ENCODE measurements around the gene PAM. TPM values are rescaled to one million over a fixed set of nuclear protein-coding genes. Genes with fewer than 3 reads are reported as not detected.

PAM gene
- total RNA-seq, 1 experiment from 2014 or later: 60.3 TPM

- intact Hi-C loops (cut with micrococcal nuclease): no loop called here
- no TSS peak for BruUV-seq (replicated peaks)
- Mint-ChIP-seq H3K9me3 (ENCODE audit: unreplicated experiment) (no peaks in the 10 kb centered on the region), H3K36me3 (ENCODE audit: insufficient read depth, unreplicated experiment) (no peaks in the 10 kb centered on the region), H3K4me3 (ENCODE audit: unreplicated experiment) (no peak overlapping the region), H3K27ac (ENCODE audit: low read depth, unreplicated experiment) (peak overlapping the region; percentile 54), H3K27me3 (ENCODE audit: insufficient read depth, unreplicated experiment) (no peaks in the 10 kb centered on the region), H3K4me1 (ENCODE audit: insufficient read depth, unreplicated experiment) (no peaks in the 10 kb centered on the region)
- CTCF ChIA-PET: no interaction called here
- POLR2A ChIA-PET: no interaction called here
- no peak for TF ChIP-seq CTCF (IDR thresholded peaks at IDR 0.05; ENCODE audit: unreplicated experiment)
- DNase-seq (ENCODE audit: unreplicated experiment): no peak
Measured at GRCh38 chr5:103005276-103005675, 250.2 kb downstream of the PAM start.

DNA sequence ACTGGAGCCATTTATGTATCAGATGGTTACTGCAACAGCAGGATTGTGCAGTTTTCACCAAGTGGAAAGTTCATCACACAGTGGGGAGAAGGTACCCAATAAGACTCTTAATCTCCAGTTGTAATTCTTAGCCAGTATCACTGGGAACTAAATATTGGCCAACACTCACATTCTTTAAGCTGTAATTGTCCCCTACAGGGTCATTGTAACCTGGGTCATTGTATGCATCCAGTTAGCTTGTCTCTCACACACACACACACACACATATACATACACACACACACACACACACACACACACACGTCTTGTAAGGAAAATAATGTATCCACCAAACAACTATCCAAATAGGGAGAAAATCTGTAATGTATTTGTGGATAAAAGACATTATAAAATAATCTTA lies 251.8 kb downstream of the PAM start:
- POLR2A ChIA-PET: no interaction called here
- Mint-ChIP-seq H3K4me1 (ENCODE audit: insufficient read depth, unreplicated experiment) (no peaks in the 10 kb centered on the region), H3K27me3 (ENCODE audit: insufficient read depth, unreplicated experiment) (no peaks in the 10 kb centered on the region), H3K27ac (ENCODE audit: low read depth, unreplicated experiment) (no peak overlapping the region), H3K36me3 (ENCODE audit: insufficient read depth, unreplicated experiment) (no peaks in the 10 kb centered on the region), H3K9me3 (ENCODE audit: unreplicated experiment) (no peaks in the 10 kb centered on the region), H3K4me3 (ENCODE audit: unreplicated experiment) (no peak overlapping the region)
- TF ChIP-seq CTCF (IDR thresholded peaks at IDR 0.05; ENCODE audit: unreplicated experiment): no peak
- no peak for DNase-seq (ENCODE audit: unreplicated experiment)
- BruUV-seq (replicated peaks): no TSS peak
- CTCF ChIA-PET: interaction anchor here (0.8 to 1.5 kb wide), 2 partner anchors 64 to 227 kb away, joined by 3 to 5 read pairs; no protein-coding TSS in a partner anchor
- intact Hi-C loops (cut with micrococcal nuclease): no loop called here

DNA sequence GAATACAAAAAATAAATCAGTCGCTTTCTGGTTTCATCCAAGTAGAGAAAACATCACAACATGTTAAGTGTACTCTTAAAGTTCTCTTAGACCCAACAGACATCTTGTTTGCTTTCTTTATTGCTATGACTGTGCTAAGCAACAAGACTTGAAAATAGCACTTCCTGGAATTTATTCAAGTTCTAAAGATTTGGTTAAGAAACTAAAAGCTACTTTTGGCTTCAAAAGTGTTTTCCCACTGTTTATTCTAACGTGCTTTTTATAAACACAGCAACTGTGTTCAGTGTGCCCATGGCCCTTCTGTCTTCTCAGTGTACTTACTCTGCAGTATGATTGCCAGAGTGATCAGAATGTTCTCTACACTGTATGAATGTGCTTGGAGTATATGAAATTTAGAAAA lies 255.1 kb downstream of the PAM start:
- CTCF ChIA-PET: no interaction called here
- no peak for TF ChIP-seq CTCF (IDR thresholded peaks at IDR 0.05; ENCODE audit: unreplicated experiment)
- intact Hi-C loops (cut with micrococcal nuclease): no loop called here
- no peak for DNase-seq (ENCODE audit: unreplicated experiment)
- POLR2A ChIA-PET: no interaction called here
- Mint-ChIP-seq H3K27me3 (ENCODE audit: insufficient read depth, unreplicated experiment) (no peaks in the 10 kb centered on the region), H3K36me3 (ENCODE audit: insufficient read depth, unreplicated experiment) (no peaks in the 10 kb centered on the region), H3K27ac (ENCODE audit: low read depth, unreplicated experiment) (no peak overlapping the region), H3K9me3 (ENCODE audit: unreplicated experiment) (no peaks in the 10 kb centered on the region), H3K4me1 (ENCODE audit: insufficient read depth, unreplicated experiment) (no peaks in the 10 kb centered on the region), H3K4me3 (ENCODE audit: unreplicated experiment) (no peak overlapping the region)
- BruUV-seq (replicated peaks): no TSS peak

DNA sequence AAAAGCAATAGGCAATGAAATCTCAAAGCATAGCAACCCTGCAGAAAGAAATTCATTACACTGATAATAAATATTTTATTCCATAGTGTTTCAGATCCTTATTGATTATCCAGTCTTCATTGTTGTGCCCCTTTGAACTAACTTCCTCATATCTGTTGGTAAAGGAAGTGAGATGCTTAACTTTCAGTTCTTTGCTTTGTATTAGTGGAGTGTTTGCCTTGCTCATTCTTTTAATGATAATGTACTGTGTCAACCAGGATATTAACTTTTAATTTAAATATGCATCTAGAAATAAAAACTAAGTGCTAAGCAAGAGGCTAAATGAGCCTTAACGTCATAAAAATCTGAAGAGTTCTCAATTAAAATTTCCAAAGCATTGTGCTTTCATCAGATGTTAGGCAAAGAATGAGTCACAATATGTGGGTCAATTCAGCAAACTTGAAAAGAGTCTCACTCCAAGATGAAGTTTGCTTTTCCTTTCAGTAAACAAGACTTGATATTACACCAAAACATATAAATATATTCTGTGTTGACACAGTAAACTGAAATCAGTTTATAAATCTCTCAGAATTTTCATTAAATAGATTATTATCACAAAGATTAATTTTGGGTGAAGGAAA lies 258.9 kb downstream of the PAM start:
- intact Hi-C loops (cut with micrococcal nuclease): no loop called here
- no TSS peak for BruUV-seq (replicated peaks)
- Mint-ChIP-seq H3K27me3 (ENCODE audit: insufficient read depth, unreplicated experiment) (no peaks in the 10 kb centered on the region), H3K27ac (ENCODE audit: low read depth, unreplicated experiment) (no peak overlapping the region), H3K36me3 (ENCODE audit: insufficient read depth, unreplicated experiment) (peaks cover 14% of the 10 kb centered on the region), H3K4me3 (ENCODE audit: unreplicated experiment) (no peak overlapping the region), H3K4me1 (ENCODE audit: insufficient read depth, unreplicated experiment) (no peaks in the 10 kb centered on the region), H3K9me3 (ENCODE audit: unreplicated experiment) (no peaks in the 10 kb centered on the region)
- no peak for DNase-seq (ENCODE audit: unreplicated experiment)
- TF ChIP-seq CTCF (IDR thresholded peaks at IDR 0.05; ENCODE audit: unreplicated experiment): no peak
- POLR2A ChIA-PET: interaction anchor here (0.6 kb wide), 1 partner anchor 26 kb away, joined by 3 read pairs; no protein-coding TSS in a partner anchor
- CTCF ChIA-PET: interaction anchor here (0.6 to 1.1 kb wide), 2 partner anchors 27 to 194 kb away, joined by 4 read pairs; no protein-coding TSS in a partner anchor
